HEK293 (cell line): Measurements from ENCODE around the gene HADHA.

Source experiments
- CTCF ChIA-PET: fragments of 350-600 bp; formaldehyde crosslinking; extraction: SDS; loops from one replicate; lab custom pipeline; 2021; ENCODE audit warnings: antibody characterized with exemption; lab: Yijun Ruan, JAX
- POLR2A ChIA-PET: fragments of 300-600 bp; formaldehyde crosslinking; extraction: SDS; loops from one replicate; lab custom pipeline; 2020; ENCODE audit warnings: antibody characterized with exemption, inconsistent platforms; lab: Yijun Ruan, JAX
- H3K27ac ChIP-seq: fragments of 200-500 bp; sonication (Bioruptor generic); 2 replicates; pipeline ENCODE4 v1.5.1; 2014; ENCODE audit warnings: low read depth, low read length, control low read depth, inconsistent platforms; ENCODE audit errors: extremely low read depth
- H3K36me3 ChIP-seq, 2 experiments: fragments of 200-500 bp in 1 of 2; sonication (Bioruptor generic) in 1 of 2; 1 replicate in 1 of 2; 2 replicates in 1 of 2; pipeline ENCODE4 v1.5.1; 2014 to 2017; ENCODE audit warnings: inconsistent platforms in 2 of 2, low read length in 2 of 2; ENCODE audit not compliant: control insufficient read depth in 2 of 2, insufficient read depth in 1 of 2
- H3K4me1 ChIP-seq: fragments of 200-500 bp; sonication (Bioruptor generic); 2 replicates; pipeline ENCODE4 v1.5.1; 2014; ENCODE audit warnings: mild to moderate bottlenecking, low read length, inconsistent platforms; ENCODE audit not compliant: control insufficient read depth, insufficient read depth
- H3K4me3 ChIP-seq: 2 replicates; pipeline ENCODE4 v1.5.1; 2011; ENCODE audit warnings: low read depth, mild to moderate bottlenecking, control low read depth, low read length, moderate library complexity
- H3K9me3 ChIP-seq: fragments of 200-500 bp; sonication (Bioruptor generic); 2 replicates; pipeline ENCODE4 v1.5.1; 2014; ENCODE audit warnings: low read depth, low read length, inconsistent platforms; ENCODE audit not compliant: control insufficient read depth, insufficient read depth
- HOXC10 ChIP-seq: sonication (generic); formaldehyde crosslinking; IDR thresholded peaks from 2 replicates; pipeline ENCODE4 v1.8.1; 2023; ENCODE audit warnings: mild to moderate bottlenecking, missing genetic modification reagents
- HOXD13 ChIP-seq: sonication (generic); formaldehyde crosslinking; IDR thresholded peaks from 2 replicates; pipeline ENCODE4 v1.8.0; 2022; ENCODE audit warnings: missing genetic modification reagents, borderline replicate concordance
- KLF16 ChIP-seq: fragments of 450-650 bp; formaldehyde crosslinking; IDR thresholded peaks from 2 replicates; pipeline ENCODE4 v1.5.1; 2017; ENCODE audit warnings: missing biosample characterization, missing genetic modification characterization
- RBAK ChIP-seq: fragments of 450-650 bp; formaldehyde crosslinking; IDR thresholded peaks from 2 replicates; pipeline ENCODE4 v1.5.1; 2016; ENCODE audit warnings: missing biosample characterization, missing genetic modification characterization
- YY2 ChIP-seq: fragments of 450-650 bp; formaldehyde crosslinking; IDR thresholded peaks from 2 replicates; pipeline ENCODE4 v1.5.1; 2016; ENCODE audit warnings: missing biosample characterization, missing genetic modification characterization
- ZBTB21 ChIP-seq: fragments of 450-650 bp; formaldehyde crosslinking; IDR thresholded peaks from 2 replicates; pipeline ENCODE4 v1.5.1; 2017; ENCODE audit warnings: missing biosample characterization, missing genetic modification characterization
- ZBTB7A ChIP-seq: fragments of 450-650 bp; formaldehyde crosslinking; IDR thresholded peaks from 2 replicates; pipeline ENCODE4 v1.5.1; 2016; ENCODE audit warnings: low read depth, missing biosample characterization, missing genetic modification characterization
- ZNF132 ChIP-seq: fragments of 450-650 bp; formaldehyde crosslinking; IDR thresholded peaks from 2 replicates; pipeline ENCODE4 v1.5.1; 2017; ENCODE audit warnings: missing biosample characterization, missing genetic modification characterization, borderline replicate concordance
- ZNF214 ChIP-seq: fragments of 450-650 bp; formaldehyde crosslinking; IDR thresholded peaks from 2 replicates; pipeline ENCODE4 v1.5.1; 2017; ENCODE audit warnings: missing biosample characterization, mild to moderate bottlenecking, missing genetic modification characterization, borderline replicate concordance
- ZNF23 ChIP-seq: fragments of 450-650 bp; formaldehyde crosslinking; IDR thresholded peaks from 2 replicates; pipeline ENCODE4 v1.5.1; 2016; ENCODE audit warnings: missing biosample characterization, missing genetic modification characterization, borderline replicate concordance
- ZNF248 ChIP-seq: fragments of 450-650 bp; formaldehyde crosslinking; IDR thresholded peaks from 2 replicates; pipeline ENCODE4 v1.5.1; 2017; ENCODE audit warnings: missing biosample characterization, missing genetic modification characterization
- ZNF266 ChIP-seq: fragments of 450-650 bp; formaldehyde crosslinking; IDR thresholded peaks from 2 replicates; pipeline ENCODE4 v1.5.1; 2016; ENCODE audit warnings: missing biosample characterization, missing genetic modification characterization, low read depth
- ZNF302 ChIP-seq: fragments of 450-650 bp; formaldehyde crosslinking; IDR thresholded peaks from 2 replicates; pipeline ENCODE4 v1.5.1; 2016; ENCODE audit warnings: missing biosample characterization, missing genetic modification characterization, low read depth
- ZNF324 ChIP-seq: fragments of 450-650 bp; formaldehyde crosslinking; IDR thresholded peaks from 2 replicates; pipeline ENCODE4 v1.5.1; 2016; ENCODE audit warnings: missing biosample characterization, missing genetic modification characterization
- ZNF426 ChIP-seq: fragments of 450-650 bp; formaldehyde crosslinking; IDR thresholded peaks from 2 replicates; pipeline ENCODE4 v1.5.1; 2017; ENCODE audit warnings: missing biosample characterization, missing genetic modification characterization, mild to moderate bottlenecking, inconsistent platforms, moderate library complexity
- ZNF529 ChIP-seq: fragments of 450-650 bp; formaldehyde crosslinking; IDR thresholded peaks from 2 replicates; pipeline ENCODE4 v1.5.1; 2017; ENCODE audit warnings: missing genetic modification characterization, missing biosample characterization; ENCODE audit not compliant: insufficient replicate concordance
- ZNF624 ChIP-seq: fragments of 450-650 bp; formaldehyde crosslinking; IDR thresholded peaks from 2 replicates; pipeline ENCODE4 v1.5.1; 2017; ENCODE audit warnings: missing biosample characterization, missing genetic modification characterization
- ZSCAN30 ChIP-seq: fragments of 450-650 bp; IDR thresholded peaks from 2 replicates; pipeline ENCODE4 v1.5.1; 2018; ENCODE audit warnings: missing biosample characterization, mild to moderate bottlenecking, missing genetic modification characterization, moderate library complexity
- ZXDB ChIP-seq: fragments of 450-650 bp; formaldehyde crosslinking; IDR thresholded peaks from 2 replicates; pipeline ENCODE4 v1.5.1; 2016; ENCODE audit warnings: missing biosample characterization, missing genetic modification characterization
- TF ChIP-seq, protein P1 (sequence below): fragments of 450-650 bp; formaldehyde crosslinking; IDR thresholded peaks from 2 replicates; pipeline ENCODE4 v1.5.1; 2017; ENCODE audit warnings: missing biosample characterization, missing genetic modification characterization
- TF ChIP-seq, protein P2 (sequence below): fragments of 450-650 bp; formaldehyde crosslinking; IDR thresholded peaks from 2 replicates; pipeline ENCODE4 v1.5.1; 2016; ENCODE audit warnings: missing biosample characterization, missing genetic modification characterization
- TF ChIP-seq, protein P3 (sequence below): fragments of 450-650 bp; formaldehyde crosslinking; IDR thresholded peaks from 2 replicates; pipeline ENCODE4 v1.5.1; 2017; ENCODE audit warnings: missing biosample characterization, missing genetic modification characterization
- TF ChIP-seq, protein P4 (sequence below): fragments of 450-650 bp; formaldehyde crosslinking; IDR thresholded peaks from 2 replicates; pipeline ENCODE4 v1.5.1; 2016; ENCODE audit warnings: missing biosample characterization, missing genetic modification characterization, borderline replicate concordance
- TF ChIP-seq, protein P5 (sequence below): fragments of 450-650 bp; formaldehyde crosslinking; IDR thresholded peaks from 2 replicates; pipeline ENCODE4 v1.5.1; 2016; ENCODE audit warnings: missing biosample characterization, missing genetic modification characterization
- TF ChIP-seq, protein P6 (sequence below): fragments of 450-650 bp; formaldehyde crosslinking; optimal IDR thresholded peaks from 2 replicates; pipeline ENCODE3; 2016; ENCODE audit warnings: missing biosample characterization, mild to moderate bottlenecking, missing genetic modification characterization

The HADHA gene

DNA sequence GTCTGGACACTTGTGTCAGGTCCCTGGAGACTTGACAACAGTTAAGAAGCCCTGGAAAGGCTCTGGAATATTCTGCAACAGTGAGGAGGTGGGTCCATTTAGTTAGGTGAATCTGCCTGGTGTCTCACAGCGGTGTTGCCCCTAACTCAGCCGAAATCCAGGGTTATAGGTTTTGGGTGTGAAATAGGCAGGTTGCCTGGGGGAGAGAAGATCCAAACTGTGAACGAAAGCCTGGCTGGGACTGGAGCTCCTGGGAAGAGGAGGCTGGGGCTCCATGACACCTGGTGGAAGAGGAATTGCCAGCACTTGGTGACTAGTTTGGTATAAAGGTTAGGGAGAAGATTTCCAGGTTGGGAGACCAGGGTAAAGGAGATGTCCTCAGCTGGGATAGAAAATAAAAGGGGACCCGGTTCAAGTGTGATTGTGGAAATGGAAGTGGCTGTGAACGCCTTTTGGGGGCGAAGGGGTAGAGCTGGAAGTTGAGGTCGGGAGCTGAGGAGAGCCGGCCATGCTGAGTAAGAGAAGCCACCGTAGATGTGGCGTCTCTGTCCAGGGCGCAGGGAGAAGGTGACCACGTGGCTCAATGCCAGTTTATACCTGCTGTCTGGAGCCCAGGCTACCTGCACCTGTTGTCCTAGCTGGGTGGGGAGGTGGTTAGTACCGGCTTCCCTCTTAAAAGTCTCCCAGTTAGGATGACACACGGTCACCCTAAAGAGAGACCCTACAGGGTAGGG lies 74.6 kb downstream of the HADHA start:
- ChIA-PET CTCF (interaction anchor here (0.7 to 1.0 kb wide), 2 partner anchors 219 to 301 kb away, joined by 3 to 4 read pairs; no protein-coding TSS in a partner anchor), POLR2A (no interaction called here)
- H3K4me3 ChIP-seq, result no peak overlapping the region
- H3K36me3 ChIP-seq, result no peaks in the 10 kb centered on the region
- TF ChIP-seq RBAK (tag by site-specific recombination), result no peak
- no peak for TF ChIP-seq ZNF132 (tag by site-specific recombination)
- TF ChIP-seq ZNF624, result no peak
- TF ChIP-seq, protein P1, sequence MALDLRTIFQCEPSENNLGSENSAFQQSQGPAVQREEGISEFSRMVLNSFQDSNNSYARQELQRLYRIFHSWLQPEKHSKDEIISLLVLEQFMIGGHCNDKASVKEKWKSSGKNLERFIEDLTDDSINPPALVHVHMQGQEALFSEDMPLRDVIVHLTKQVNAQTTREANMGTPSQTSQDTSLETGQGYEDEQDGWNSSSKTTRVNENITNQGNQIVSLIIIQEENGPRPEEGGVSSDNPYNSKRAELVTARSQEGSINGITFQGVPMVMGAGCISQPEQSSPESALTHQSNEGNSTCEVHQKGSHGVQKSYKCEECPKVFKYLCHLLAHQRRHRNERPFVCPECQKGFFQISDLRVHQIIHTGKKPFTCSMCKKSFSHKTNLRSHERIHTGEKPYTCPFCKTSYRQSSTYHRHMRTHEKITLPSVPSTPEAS (tag by site-specific recombination), result no peak
- TF ChIP-seq, protein P2, sequence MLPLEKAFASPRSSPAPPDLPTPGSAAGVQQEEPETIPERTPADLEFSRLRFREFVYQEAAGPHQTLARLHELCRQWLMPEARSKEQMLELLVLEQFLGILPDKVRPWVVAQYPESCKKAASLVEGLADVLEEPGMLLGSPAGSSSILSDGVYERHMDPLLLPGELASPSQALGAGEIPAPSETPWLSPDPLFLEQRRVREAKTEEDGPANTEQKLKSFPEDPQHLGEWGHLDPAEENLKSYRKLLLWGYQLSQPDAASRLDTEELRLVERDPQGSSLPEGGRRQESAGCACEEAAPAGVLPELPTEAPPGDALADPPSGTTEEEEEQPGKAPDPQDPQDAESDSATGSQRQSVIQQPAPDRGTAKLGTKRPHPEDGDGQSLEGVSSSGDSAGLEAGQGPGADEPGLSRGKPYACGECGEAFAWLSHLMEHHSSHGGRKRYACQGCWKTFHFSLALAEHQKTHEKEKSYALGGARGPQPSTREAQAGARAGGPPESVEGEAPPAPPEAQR (tag by site-specific recombination), result no peak
- TF ChIP-seq ZSCAN30 (tag by site-specific recombination), result no peak
- TF ChIP-seq ZNF23, result no peak
- TF ChIP-seq HOXC10 (CRISPR knock-in tag), result no peak
- no peak for TF ChIP-seq ZNF302
- TF ChIP-seq ZNF214 (tag by site-specific recombination), result no peak
- no peak for TF ChIP-seq ZNF426 (tag by site-specific recombination)
- TF ChIP-seq, protein P3, sequence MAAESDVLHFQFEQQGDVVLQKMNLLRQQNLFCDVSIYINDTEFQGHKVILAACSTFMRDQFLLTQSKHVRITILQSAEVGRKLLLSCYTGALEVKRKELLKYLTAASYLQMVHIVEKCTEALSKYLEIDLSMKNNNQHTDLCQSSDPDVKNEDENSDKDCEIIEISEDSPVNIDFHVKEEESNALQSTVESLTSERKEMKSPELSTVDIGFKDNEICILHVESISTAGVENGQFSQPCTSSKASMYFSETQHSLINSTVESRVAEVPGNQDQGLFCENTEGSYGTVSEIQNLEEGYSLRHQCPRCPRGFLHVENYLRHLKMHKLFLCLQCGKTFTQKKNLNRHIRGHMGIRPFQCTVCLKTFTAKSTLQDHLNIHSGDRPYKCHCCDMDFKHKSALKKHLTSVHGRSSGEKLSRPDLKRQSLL (tag by site-specific recombination), result no peak
- no peak for TF ChIP-seq ZNF324
- TF ChIP-seq ZXDB (tag by site-specific recombination), result no peak
- TF ChIP-seq ZNF529, result no peak
- TF ChIP-seq YY2 (tag by site-specific recombination), result no peak
- TF ChIP-seq HOXD13 (CRISPR knock-in tag), result no peak
- TF ChIP-seq, protein P4, sequence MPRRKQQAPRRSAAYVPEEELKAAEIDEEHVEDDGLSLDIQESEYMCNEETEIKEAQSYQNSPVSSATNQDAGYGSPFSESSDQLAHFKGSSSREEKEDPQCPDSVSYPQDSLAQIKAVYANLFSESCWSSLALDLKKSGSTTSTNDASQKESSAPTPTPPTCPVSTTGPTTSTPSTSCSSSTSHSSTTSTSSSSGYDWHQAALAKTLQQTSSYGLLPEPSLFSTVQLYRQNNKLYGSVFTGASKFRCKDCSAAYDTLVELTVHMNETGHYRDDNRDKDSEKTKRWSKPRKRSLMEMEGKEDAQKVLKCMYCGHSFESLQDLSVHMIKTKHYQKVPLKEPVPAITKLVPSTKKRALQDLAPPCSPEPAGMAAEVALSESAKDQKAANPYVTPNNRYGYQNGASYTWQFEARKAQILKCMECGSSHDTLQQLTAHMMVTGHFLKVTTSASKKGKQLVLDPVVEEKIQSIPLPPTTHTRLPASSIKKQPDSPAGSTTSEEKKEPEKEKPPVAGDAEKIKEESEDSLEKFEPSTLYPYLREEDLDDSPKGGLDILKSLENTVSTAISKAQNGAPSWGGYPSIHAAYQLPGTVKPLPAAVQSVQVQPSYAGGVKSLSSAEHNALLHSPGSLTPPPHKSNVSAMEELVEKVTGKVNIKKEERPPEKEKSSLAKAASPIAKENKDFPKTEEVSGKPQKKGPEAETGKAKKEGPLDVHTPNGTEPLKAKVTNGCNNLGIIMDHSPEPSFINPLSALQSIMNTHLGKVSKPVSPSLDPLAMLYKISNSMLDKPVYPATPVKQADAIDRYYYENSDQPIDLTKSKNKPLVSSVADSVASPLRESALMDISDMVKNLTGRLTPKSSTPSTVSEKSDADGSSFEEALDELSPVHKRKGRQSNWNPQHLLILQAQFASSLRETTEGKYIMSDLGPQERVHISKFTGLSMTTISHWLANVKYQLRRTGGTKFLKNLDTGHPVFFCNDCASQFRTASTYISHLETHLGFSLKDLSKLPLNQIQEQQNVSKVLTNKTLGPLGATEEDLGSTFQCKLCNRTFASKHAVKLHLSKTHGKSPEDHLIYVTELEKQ, result no peak
- H3K4me1 ChIP-seq, result no peaks in the 10 kb centered on the region; the same call in 1 of the 2 replicates
- no peaks in the 10 kb centered on the region for H3K9me3 ChIP-seq
- H3K27ac ChIP-seq, result no peak overlapping the region

DNA sequence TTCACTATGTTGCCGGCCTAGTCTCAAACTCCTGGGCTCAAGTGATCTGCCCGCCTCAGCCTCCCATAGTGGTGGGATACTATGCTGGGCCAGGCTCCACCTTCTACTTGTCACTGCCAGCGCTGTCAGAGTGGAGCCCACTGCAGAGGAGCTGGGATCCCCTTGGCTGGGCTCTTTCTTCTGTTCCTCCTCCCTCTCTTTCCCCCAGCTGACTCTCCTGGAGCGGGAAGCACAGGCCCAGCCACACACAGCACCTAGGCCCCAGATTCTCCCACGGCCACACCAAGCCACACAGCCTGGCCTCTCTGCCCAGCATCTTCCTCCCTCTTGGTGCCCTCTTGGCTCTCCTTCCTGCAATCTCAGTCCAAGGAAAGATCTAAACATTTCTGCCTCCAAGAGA lies 75.2 kb downstream of the HADHA start:
- Histone ChIP-seq H3K36me3 (no peaks in the 10 kb centered on the region), H3K27ac (no peak overlapping the region), H3K9me3 (no peaks in the 10 kb centered on the region), H3K4me3 (no peak overlapping the region), H3K4me1 (no peaks in the 10 kb centered on the region; the same call in 1 of the 2 replicates)
- POLR2A ChIA-PET, result no interaction called here
- CTCF ChIA-PET, result interaction anchor here (0.7 to 1.0 kb wide), 2 partner anchors 219 to 301 kb away, joined by 3 to 4 read pairs; no protein-coding TSS in a partner anchor
- TF ChIP-seq ZBTB7A (tag by site-specific recombination) (no peak), ZNF266 (tag by site-specific recombination) (no peak), ZNF248 (tag by site-specific recombination) (no peak), KLF16 (no peak), ZBTB21 (tag by site-specific recombination) (no peak)
- TF ChIP-seq, protein P5, sequence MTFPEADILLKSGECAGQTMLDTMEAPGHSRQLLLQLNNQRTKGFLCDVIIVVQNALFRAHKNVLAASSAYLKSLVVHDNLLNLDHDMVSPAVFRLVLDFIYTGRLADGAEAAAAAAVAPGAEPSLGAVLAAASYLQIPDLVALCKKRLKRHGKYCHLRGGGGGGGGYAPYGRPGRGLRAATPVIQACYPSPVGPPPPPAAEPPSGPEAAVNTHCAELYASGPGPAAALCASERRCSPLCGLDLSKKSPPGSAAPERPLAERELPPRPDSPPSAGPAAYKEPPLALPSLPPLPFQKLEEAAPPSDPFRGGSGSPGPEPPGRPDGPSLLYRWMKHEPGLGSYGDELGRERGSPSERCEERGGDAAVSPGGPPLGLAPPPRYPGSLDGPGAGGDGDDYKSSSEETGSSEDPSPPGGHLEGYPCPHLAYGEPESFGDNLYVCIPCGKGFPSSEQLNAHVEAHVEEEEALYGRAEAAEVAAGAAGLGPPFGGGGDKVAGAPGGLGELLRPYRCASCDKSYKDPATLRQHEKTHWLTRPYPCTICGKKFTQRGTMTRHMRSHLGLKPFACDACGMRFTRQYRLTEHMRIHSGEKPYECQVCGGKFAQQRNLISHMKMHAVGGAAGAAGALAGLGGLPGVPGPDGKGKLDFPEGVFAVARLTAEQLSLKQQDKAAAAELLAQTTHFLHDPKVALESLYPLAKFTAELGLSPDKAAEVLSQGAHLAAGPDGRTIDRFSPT, result no peak
- TF ChIP-seq, protein P6, sequence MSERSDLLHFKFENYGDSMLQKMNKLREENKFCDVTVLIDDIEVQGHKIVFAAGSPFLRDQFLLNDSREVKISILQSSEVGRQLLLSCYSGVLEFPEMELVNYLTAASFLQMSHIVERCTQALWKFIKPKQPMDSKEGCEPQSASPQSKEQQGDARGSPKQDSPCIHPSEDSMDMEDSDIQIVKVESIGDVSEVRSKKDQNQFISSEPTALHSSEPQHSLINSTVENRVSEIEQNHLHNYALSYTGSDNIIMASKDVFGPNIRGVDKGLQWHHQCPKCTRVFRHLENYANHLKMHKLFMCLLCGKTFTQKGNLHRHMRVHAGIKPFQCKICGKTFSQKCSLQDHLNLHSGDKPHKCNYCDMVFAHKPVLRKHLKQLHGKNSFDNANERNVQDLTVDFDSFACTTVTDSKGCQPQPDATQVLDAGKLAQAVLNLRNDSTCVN (tag by site-specific recombination), result no peak
